Activated naive CD4-positive, alpha-beta T cell treated with Interleukin-2 at 50 U/mL for 16 hours (primary cell): ENCODE results near the gene CCSER1.

Experiments used
- DNase-seq: peaks from one replicate; pipeline ENCODE4 v3.0.0-alpha.2; 2020

The CCSER1 gene

DNA sequence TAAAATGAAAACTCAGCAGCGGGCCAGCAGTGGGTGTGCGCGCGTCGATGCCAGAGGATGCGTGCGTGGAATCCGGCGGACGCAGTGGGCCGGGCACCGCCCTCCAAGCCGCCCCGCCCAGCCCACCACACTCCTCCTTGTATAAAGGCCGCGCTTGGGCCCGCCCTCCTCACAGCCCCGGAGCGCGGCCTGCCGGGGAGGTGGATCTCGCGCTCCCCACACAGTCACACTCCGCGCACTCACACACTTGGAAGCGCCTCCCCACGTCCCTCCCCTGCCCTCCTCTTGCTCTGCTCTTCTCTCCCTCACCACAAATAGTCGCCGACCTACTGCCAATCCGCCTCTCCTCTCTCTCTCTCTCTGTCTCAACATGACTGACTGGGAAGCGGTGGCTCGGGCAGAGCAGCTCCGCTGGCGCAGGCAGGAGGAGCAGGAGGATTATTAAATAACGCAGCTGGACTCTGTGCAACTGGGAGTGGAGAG lies at the start of gene CCSER1:
Gene CCSER1 (plus strand): TSS at position 172 of the 483 bp plus-strand sequence.
- DNase-seq: peak; percentile 33

DNA sequence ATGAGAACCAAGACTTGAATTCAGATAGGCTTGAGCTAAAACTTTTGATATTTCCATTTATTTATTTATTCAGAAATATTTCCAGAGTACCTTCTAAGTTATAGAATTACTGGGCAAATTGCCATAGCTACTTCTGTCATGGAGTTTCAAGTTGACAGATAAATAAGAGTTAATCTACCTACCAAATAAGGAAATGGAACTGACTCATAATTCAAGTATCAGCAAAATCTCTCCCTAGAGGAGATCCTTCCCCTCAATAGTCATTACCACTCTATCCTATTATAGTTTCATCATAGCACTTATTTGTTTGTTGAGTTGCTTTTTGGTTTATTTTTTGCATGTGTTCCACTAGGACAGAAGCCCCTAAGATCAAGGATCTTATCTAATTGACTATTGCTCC lies 48.8 kb upstream of the CCSER1 start:
- DNase-seq: no peak

DNA sequence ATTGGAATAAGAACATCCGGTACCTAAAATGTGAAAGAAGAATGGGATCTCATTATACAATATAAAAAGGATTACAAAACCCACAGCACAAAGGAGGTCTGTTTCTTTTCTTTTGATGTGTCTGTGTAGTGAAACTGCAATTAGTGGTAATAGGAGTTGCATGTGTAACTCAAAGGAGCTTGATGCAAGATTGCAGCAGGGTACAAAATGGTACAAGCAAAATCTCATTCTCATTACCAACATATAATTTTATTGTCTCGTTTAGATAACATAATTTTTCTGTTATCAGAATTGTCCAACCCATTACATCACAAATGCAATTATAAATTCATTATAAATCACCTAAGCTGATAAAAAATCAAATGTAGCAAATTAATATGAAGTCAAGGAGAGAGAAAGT lies 47.1 kb upstream of the CCSER1 start:
- DNase-seq: no peak

DNA sequence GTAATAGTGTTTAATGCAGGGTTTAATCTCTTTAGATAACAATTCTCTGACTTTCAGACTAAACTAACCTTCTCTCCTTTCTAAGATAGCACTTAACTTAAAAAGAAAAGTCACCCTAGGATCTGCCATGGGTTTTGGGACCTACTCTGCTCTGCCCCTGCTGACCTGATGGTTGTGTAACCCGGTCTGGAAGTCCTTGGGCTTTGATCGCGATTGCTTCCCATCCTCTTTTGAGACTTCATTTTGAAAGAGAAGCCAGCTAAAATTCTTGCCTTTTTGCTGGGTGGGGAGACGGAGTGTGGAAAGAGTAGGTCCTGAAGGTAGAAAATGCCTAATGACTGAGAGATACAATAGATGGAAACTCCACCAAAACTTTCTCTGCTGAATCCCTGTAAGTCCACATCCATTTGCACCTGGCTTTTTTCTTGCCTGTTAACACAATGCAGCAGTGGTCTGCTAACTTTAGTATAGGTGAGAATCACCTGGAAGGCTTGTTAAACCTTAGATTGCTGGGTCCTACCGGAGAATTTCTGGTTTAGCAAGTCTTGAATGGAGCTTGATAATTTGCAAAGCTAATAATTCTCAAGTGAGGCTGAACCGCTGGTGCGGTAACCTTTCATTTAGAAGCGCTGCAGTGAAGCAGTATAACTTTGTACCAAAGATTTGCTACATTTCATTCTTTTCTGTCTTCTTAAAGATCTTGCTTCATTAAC lies 45.6 kb upstream of the CCSER1 start:
- DNase-seq: no peak

DNA sequence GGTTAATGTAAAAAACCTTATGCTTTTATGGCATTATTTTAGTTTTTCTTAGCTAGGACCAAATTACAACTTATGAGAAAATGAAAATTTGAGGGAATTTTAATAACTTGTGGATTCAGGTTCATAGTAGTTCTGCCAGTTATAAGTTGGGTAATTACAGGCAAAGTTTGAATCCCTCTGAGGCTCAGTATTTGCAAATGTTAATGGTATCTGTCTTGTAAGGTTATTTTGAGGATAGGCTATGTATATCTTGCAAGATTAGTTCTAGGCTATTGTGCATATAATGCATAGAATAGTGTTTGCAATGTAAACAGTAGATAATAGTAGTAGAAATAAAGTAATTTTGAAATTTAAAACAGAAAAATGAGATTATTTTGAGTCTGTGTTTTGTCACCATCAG lies 44.7 kb upstream of the CCSER1 start:
- DNase-seq: no peak

DNA sequence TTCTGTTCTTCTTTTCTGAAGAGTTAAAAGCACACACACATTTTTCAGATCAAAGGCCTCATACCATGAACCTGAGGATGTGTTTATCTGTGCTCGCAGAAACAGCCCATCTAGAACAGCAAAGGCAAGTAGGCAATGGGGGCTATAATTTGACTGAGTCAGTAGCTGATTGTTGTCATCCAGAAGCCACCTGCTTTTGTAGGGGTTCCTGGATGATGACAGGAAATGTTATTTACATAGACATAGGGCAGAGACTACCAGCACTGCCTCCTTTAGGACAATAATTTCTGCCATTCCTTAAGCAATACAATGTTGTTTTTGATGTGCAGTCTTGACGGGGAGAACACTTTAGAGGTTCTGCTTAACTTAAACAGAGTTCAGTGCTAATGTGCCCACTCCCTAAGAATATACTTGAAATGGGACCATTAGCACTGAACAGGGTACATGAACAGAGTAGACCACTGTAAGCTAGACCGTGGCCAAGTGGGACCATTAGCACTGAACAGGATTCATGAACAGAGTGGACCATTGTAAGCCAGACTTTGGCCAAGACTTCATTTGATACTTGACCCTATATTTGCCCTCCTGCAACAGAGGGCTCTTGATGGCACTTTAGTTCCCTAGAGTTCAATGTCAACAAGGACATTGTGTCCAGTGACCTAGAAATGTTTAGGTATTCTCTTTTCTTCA lies 42.8 kb upstream of the CCSER1 start:
- DNase-seq: no peak

DNA sequence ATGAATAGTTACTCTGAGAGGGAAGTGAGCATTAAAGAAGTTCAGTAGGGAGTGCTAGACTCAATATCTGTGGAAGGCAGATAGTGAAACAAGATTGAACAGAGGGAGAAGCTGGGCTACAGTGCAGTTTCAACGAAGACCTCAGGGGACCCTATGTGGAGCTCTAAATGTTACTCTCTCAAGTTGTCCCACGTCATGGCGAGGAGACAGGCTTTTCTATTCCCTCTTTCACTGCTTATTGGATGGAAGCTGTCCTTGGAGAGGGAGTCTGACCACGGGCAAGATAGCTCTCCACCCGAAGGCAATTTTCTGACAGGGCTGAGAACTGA lies 42.3 kb upstream of the CCSER1 start:
- DNase-seq: no peak

DNA sequence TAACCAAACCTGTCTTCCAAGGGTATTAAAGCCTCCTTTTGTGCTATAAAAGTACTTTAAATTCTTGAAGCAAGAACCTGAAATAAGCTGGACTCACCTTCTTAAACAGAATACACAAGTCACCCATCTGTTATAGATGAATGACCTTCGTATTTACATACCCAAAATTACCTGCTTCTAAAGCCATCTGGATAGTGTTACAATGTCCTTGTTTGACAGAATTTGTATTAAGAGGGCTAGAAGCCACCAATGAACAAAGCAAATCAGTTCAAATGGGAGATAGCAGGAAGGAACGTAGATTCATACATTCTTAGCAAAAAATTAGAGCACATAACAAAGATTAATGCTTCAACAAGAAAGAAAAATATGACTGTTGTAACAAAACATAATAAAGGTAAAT lies 33.7 kb upstream of the CCSER1 start:
- no peak for DNase-seq

DNA sequence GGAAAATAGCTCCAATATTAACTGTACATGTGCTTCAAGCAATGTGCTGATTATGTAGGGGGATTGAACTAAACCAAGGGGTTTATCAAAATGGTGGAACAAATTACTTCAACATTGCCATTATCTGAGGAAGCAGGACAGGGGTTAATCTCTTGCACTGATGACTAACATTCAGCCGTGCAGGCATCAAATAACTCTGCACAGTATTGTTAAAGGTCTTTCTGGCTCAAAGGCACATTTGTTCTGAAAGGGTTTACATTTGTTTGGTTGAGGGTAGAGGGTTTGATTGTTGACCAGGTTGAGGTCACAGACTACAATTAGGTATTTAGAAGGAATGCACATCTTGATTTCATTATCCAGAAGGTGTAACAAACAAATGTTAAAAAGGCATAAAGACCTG lies 32.2 kb upstream of the CCSER1 start:
- DNase-seq: no peak

DNA sequence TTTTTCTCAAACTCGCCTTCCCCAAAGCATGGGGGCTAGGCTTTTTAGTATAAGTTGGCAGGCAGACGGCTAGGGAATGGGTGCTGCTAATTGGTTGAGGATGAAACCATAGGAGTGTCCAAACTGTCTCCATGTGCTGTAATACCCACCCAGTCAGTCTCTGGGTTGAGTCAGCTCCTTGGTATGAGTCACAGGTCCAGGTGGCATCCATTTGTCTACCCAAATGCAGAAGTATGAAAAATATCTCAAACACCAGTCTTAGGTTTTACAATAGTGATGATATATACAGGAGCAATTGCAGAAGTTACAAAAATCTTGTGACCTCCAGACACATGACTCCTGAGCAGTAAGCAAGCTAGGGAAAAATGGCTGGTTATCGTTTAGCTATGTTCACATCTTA lies 27.4 kb upstream of the CCSER1 start:
- DNase-seq: no peak

DNA sequence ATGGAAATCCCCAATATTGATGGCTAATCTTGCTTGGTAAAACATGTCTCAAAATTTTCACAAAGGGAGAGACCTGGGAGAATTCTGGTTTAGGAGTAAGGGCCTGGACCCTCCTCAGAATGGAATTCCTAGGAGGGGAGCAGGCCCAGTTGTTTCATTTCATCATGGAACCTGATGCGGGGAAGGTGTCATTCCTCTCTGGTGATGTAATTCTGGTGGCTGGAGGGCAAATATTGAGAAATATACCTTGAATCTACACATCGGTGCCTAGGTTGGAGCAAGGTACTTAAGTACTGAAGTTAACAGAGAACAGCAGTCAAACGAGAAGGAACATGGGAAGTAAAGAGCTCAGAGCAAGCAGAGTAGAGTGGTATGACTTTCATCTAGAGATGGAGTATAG lies 23.2 kb upstream of the CCSER1 start:
- DNase-seq: no peak

DNA sequence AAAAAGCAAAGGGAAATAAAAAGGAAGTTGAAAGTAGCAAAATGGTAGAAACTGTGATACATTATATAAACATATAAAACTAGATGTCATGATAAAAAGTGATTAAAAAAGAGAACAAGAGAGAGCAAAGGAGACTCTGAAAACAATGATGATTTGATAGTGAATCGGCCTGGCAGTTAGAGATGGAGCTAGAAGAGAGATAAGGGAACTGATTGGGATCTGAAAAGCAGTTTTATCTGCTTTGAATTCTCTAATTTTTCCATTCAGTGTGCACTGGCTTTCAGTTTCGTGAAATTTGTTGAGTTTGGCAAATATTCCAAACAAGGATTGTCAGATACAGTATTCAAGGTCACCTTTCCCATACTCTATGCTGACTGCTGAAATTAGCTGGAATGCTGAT lies 21.9 kb upstream of the CCSER1 start:
- DNase-seq: no peak

DNA sequence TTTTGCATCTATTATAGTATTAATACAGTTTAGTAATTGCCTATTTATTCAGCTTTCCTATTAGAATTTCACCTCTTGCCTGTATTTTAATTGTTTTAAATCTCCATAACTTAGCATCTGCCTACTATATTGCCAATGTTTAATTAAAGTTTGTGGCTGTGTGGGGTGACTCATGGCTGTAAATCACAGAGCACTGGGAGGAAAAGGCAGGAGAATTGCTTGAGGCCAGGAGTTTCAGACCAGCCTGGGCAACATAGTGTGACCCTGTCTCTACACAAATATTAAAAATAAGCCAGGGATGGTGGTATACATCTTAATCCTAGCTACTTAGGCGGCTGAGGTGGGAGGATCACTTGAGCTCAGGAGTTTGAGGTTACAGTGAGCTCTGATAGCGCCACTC lies 14.5 kb upstream of the CCSER1 start:
- no peak for DNase-seq

DNA sequence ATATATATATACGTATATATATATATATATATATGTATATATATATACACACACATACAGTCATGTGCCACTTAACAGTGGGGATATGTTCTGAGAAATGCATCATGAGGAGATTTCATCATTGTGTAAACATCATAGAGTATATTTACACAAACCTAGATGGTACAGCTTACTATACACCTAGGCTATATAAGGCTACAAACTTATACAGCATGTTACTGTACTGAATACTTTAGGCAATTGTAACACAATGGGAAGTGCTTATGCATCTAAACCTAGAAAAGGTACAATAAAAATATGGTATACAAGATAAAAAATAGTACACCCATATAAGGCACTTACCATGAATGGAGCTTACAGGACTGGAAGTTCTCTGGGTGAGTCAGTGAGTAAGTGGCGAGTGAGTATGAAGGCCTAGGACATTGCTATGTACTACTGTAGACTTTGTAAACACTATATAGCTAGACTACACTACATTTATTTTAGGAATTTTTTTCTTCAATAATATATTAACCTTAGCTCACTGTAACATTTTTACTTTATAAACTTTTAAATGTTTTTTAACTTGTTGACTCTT lies 13.2 kb upstream of the CCSER1 start:
- DNase-seq: no peak

DNA sequence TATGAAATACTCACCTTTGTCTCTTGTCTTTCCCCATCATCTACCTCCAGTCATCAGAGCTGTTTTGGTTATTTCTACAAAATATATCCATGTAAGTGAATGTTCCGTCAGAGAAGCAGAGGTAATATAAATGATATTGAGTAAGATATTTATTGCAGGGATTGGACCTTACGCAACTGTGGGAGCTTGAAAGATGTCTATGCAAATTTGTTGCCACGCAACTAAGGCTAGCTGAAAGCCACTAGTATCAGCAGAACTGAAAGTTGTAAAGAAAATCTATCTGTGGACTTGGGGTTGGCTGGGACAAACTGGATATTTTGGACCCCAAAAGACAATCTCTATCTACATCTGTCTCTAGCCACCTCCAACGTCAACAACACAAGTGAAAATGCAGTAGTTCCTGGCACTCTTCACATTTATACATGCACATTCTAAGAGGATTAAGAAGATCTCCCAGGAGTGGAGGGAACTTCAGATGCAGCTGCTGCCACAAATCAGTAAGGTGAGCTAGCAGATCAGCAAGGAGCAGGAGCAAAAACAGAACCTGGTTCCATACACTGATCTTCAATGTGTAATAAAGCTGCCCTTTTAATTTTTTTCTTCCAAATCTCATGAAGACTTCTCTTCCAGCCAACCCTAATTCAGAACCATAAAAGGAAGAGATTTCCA lies 8.5 kb upstream of the CCSER1 start:
- no peak for DNase-seq

DNA sequence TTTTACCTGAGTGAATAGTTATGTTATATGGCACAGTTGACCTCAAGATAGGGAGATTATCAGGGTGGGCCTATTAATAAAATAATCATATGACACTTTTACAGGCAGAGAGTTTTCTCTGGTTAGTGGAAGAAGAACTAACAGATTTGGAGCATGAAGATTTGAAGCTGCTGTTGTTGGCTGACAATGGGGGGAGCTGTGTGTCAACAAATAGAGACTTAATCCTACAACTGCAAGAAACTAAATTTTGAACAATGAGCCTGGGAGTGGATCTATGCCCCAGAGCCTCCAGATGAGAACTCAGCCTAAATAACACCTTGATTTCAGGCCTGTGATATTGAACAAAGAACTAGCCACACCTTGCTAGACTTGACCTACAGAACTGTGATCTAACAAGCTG lies 7.2 kb upstream of the CCSER1 start:
- no peak for DNase-seq

DNA sequence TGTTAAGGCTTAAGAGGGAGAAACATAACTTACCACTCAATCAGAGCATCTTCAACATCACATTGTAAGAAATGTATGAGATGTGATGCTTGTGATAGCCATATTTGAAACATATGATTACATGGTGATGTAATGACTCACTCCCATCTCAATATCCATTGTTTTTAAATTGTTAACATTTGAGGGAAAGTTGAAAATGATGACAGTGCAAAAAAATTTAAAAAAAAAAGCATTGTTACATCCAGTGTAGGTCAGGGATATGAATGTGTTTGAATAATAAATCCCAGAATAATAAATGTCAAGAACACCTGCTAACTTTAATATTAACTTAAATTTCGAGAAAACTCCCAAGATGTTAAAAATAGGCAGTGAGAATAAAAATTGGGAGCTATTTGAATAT lies 6.4 kb upstream of the CCSER1 start:
- no peak for DNase-seq

DNA sequence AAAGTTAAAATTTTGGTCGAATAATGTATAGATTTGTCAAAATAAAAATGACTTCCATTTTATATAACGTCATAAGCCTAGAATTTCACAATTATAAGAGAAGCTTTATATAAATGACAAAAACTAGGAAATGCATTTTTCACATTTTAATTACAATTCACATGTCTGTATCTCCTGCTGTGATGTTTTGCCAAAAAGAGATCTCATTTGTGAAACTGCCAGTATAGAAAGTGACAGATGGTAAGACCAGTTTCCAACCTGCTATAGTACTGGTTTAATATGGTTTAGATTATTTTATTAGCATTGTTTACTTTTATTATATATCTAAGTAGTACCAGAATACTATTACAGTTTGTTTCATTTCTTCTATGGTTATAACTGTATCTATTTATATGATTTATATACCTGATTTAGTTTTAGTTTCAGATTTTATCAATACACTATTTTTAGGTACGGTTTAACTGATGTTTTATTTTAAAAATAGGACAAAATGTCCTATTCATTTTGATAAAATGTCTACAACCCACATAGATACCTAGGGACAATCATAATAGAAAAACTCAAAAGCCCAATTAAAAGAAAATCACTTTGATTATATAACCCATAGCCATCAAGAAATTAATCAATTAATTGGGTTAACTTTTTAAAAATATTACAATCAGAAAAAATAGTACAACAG lies 5.4 kb upstream of the CCSER1 start:
- no peak for DNase-seq

DNA sequence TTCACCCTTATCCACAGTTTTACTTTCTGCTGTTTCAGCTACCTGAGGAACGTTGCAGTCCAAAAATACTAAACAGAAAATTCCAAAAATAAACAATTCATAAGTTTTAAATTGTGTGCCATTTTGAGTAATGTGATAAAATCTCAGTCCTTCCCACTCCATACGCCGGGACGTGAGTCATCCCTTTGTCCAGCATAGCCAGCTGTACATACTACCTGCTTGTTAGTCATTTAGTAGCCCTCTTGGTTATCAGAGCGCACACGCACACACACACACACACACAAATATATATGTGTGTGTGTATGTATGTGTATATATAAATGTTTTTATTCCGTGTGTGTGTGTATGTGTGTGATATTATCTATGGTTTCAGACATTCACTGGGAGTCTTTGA lies 4.8 kb upstream of the CCSER1 start:
- no peak for DNase-seq

DNA sequence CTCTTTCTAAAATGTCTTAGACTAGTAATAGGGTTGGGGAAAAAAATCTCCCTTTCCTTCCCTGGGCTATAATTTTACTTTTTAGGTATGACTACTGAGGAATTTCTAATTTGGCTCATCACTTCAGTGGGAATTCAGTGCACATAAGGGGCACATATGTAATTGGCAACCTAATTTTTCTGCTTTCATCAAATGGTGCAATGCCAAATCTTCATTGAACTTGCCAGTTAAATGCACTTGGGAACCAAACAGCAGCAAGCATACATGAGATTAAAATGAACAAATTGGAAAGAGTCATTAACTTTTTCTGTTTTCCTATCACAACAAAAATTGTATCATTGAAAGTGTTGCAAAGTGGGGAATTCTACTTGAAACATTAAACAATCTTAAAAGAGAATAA lies 2.9 kb upstream of the CCSER1 start:
- DNase-seq: no peak

DNA sequence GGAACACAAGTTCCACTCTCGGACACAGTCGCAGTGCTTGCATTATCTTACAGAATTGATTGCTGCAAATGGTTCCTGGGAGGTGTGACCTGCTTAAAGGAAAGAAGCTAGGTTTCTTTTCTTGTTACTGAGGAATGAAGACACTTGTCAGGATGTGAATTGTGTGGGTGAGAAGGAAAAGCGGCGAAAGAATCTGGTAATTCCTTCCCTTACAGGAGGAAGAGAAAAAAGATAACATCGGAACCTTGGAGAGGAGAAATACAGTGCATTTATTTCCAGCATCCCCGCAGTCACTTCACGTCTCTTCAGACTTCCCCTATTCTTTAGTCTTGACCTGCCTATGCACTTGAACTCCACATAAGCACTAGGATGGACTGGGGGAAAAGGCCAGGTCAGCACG lies 389 bp upstream of the CCSER1 start:
- DNase-seq: no peak

DNA sequence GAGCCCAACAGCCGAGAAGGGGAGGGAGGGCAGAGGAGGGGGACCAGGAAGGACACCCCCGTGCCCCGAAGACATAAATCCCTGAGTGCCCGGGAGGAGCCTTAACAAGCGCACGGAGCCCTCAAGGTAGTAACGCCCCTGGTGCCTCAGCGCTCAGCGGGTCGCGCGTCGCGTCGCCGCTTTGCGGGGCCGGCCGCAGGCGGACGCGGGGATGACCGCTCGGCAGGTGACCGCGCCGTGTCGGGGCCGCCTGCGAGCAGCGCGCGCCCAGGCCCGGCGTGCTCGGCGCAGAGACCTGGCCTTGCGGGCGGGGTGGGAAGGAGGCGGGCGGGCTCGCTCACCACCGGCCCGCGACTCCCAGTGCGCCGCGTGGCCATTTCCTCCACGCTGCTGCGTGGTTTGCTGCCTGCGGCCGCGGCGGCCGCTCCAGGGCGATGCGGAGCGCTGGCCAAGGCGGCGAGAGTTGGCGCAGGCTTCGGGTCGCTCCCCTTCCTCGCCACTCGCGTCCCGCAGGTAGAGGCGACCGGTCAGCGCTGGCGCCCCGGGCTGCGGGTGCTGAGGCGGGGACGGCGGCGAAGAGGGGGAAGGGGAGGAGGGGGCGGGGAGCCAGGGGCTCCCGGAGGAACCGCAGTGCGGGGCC lies 632 bp downstream of the CCSER1 start:
- DNase-seq: no peak

DNA sequence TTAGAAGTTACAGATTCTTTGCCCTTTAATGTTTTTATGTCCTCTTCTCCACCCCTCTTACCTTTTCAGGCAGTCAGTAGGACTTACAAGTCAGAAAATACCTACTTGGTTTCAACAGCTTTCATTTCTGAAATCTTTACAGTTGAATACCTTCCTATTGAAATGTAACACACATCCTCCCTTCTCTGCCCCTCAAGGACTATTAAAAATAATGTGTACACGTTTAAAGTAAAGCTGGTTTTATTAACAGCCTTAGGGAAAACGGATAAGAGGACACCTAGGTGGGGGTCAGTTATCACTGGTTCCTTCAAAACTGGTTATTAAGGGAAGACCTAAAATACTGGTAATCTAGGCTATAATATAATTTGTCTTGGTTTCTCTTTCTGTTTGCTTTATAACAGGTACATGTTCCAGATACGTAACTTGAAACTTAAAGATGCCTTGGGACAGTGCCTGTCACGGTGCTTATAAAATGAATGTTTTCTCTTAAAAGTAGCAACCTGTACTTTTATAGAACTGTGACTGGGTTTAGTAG lies 1.8 kb downstream of the CCSER1 start:
- DNase-seq: no peak
